Astrocyte (in vitro differentiated cells and primary cell): ENCODE data around the gene SLC4A5. TPM values are rescaled to one million over a fixed set of nuclear protein-coding genes. Genes with fewer than 3 reads are reported as not detected.
A peak's percentile ranks its signal among the peaks of the same experiment; 100 is the strongest.

Experiments used
- DNase-seq: peaks from one replicate; pipeline ENCODE4 v3.0.0-alpha.2; 2010; ENCODE audit warnings: low read depth
- FAIRE-seq: peaks from 2 replicates; lab custom pipeline; 2011; peaks lifted over from hg19 to GRCh38; lab: Jason Lieb, UNC
- H2AFZ ChIP-seq: 2 replicates; pipeline ENCODE4 v1.6.0; 2012; ENCODE audit warnings: low read depth, low read length, inconsistent platforms
- H3K27ac ChIP-seq: 2 replicates; pipeline ENCODE4 v1.5.1; 2011; ENCODE audit warnings: low read depth, low read length, inconsistent platforms
- H3K27me3 ChIP-seq: 2 replicates; pipeline ENCODE4 v1.6.0; 2011; ENCODE audit warnings: low read length, inconsistent platforms; ENCODE audit not compliant: insufficient read depth
- H3K36me3 ChIP-seq: 2 replicates; pipeline ENCODE4 v1.5.1; 2011; ENCODE audit warnings: low read length, inconsistent platforms; ENCODE audit not compliant: insufficient read depth
- H3K4me1 ChIP-seq: 2 replicates; pipeline ENCODE4 v1.5.1; 2011; ENCODE audit warnings: low read length, inconsistent platforms; ENCODE audit not compliant: insufficient read depth
- H3K4me2 ChIP-seq: 2 replicates; pipeline ENCODE4 v1.6.0; 2012; ENCODE audit warnings: low read length, inconsistent platforms
- H3K4me3 ChIP-seq: 2 replicates; pipeline ENCODE4 v1.5.1; 2011; ENCODE audit warnings: low read depth, mild to moderate bottlenecking, low read length, inconsistent platforms; ENCODE audit not compliant: insufficient read depth
- H3K79me2 ChIP-seq: 2 replicates; pipeline ENCODE4 v1.6.0; 2012; ENCODE audit warnings: mild to moderate bottlenecking, low read length, inconsistent platforms; ENCODE audit not compliant: insufficient read depth
- H3K9ac ChIP-seq: 2 replicates; pipeline ENCODE4 v1.6.0; 2012; ENCODE audit warnings: mild to moderate bottlenecking, low read length, inconsistent platforms
- H3K9me3 ChIP-seq: 2 replicates; pipeline ENCODE4 v1.5.1; 2012; ENCODE audit warnings: low read depth, mild to moderate bottlenecking, low read length, inconsistent platforms; ENCODE audit not compliant: insufficient read depth
- H4K20me1 ChIP-seq: 2 replicates; pipeline ENCODE4 v1.6.0; 2012; ENCODE audit warnings: low read length, inconsistent platforms; ENCODE audit not compliant: insufficient read depth
- H3K27ac Mint-ChIP-seq: one replicate; pipeline ENCODE4 v1.8.0; 2021; ENCODE audit warnings: mild to moderate bottlenecking, mixed read lengths; ENCODE audit not compliant: unreplicated experiment
- H3K27me3 Mint-ChIP-seq: one replicate; pipeline ENCODE4 v1.8.0; 2021; ENCODE audit warnings: low read depth, mixed read lengths; ENCODE audit not compliant: unreplicated experiment
- H3K36me3 Mint-ChIP-seq: one replicate; pipeline ENCODE4 v1.8.0; 2021; ENCODE audit warnings: low read depth, mixed read lengths; ENCODE audit not compliant: unreplicated experiment
- H3K4me1 Mint-ChIP-seq: one replicate; pipeline ENCODE4 v1.8.0; 2021; ENCODE audit warnings: low read depth, mixed read lengths; ENCODE audit not compliant: unreplicated experiment
- H3K4me3 Mint-ChIP-seq: one replicate; pipeline ENCODE4 v1.8.0; 2021; ENCODE audit warnings: mild to moderate bottlenecking, moderate library complexity, mixed read lengths; ENCODE audit not compliant: unreplicated experiment
- H3K9me3 Mint-ChIP-seq: one replicate; pipeline ENCODE4 v1.8.0; 2021; ENCODE audit warnings: mild to moderate bottlenecking, mixed read lengths; ENCODE audit not compliant: unreplicated experiment
- CTCF ChIP-seq: IDR thresholded peaks from 2 replicates; pipeline ENCODE4 v1.5.1; 2011; ENCODE audit warnings: low read depth, mild to moderate bottlenecking, inconsistent platforms, low read length, moderate library complexity; ENCODE audit not compliant: insufficient read depth
- EZH2 ChIP-seq: IDR thresholded peaks from 2 replicates; pipeline ENCODE4 v1.6.1; 2012; ENCODE audit warnings: mild to moderate bottlenecking, low read length, inconsistent platforms; ENCODE audit not compliant: insufficient read depth
- total RNA-seq: library from RNA; stranded (reverse); gene quantifications from 2 replicates; pipeline ENCODE4 v1.2.1, GENCODE V29; 2021

The SLC4A5 gene
- total RNA-seq, 1 donor from 2014 or later, result 0.41 TPM

GRCh38 chr2:74179063-74179865 is 164.0 kb downstream of the SLC4A5 start:
- Mint-ChIP-seq H3K4me1 (peaks cover 6% of the 10 kb centered on the region), H3K27me3 (peaks cover 3% of the 10 kb centered on the region), H3K4me3 (peak overlapping the region; percentile 96), H3K36me3 (peaks cover 10% of the 10 kb centered on the region), H3K9me3 (no peaks in the 10 kb centered on the region), H3K27ac (peak overlapping the region; percentile 91)
- no peaks in the 10 kb centered on the region for H3K27me3 ChIP-seq
- peak overlapping the region; percentile 69 for H2AFZ ChIP-seq
- H3K4me2 ChIP-seq, result peak overlapping the region; percentile 86
- peak overlapping the region; percentile 93 for H3K4me3 ChIP-seq
- H3K4me1 ChIP-seq, result peaks cover 2% of the 10 kb centered on the region
- H4K20me1 ChIP-seq, result peaks cover 36% of the 10 kb centered on the region
- no peaks in the 10 kb centered on the region for H3K9me3 ChIP-seq
- DNase-seq (no peak), FAIRE-seq (no peak)
- TF ChIP-seq CTCF (no peak), EZH2 (no peak)
- H3K36me3 ChIP-seq, result no peaks in the 10 kb centered on the region
- H3K27ac ChIP-seq, result no peak overlapping the region
- H3K9ac ChIP-seq, result peak overlapping the region; percentile 94
- H3K79me2 ChIP-seq, result peaks cover 44% of the 10 kb centered on the region

GRCh38 chr2:74178211-74179062 is 164.8 kb downstream of the SLC4A5 start, which contains the start of gene MOB1A:
MOB1A (minus strand) TSS chr2:74178879; CDS start chr2:74178674, 205 bp downstream.
- Histone ChIP-seq H3K79me2 (peaks cover 52% of the 10 kb centered on the region), H2AFZ (peak within 1 kb of the TSS; percentile 69), H3K4me1 (peaks cover 2% of the 10 kb centered on the region), H3K36me3 (no peaks in the 10 kb centered on the region), H3K9me3 (no peaks in the 10 kb centered on the region), H3K27me3 (no peaks in the 10 kb centered on the region), H3K27ac (peak within 1 kb of the TSS; percentile 83), H3K9ac (peak within 1 kb of the TSS; percentile 94), H3K4me3 (peak within 1 kb of the TSS; percentile 93), H4K20me1 (peaks cover 39% of the 10 kb centered on the region), H3K4me2 (peak within 1 kb of the TSS; percentile 86)
- no peaks in the 10 kb centered on the region for H3K27me3 Mint-ChIP-seq
- peaks cover 10% of the 10 kb centered on the region for H3K36me3 Mint-ChIP-seq
- FAIRE-seq (no peak), DNase-seq (peak; percentile 95)
- peak within 1 kb of the TSS; percentile 96 for H3K4me3 Mint-ChIP-seq
- TF ChIP-seq CTCF (no peak), EZH2 (no peak)
- peak within 1 kb of the TSS; percentile 91 for H3K27ac Mint-ChIP-seq
- no peaks in the 10 kb centered on the region for H3K9me3 Mint-ChIP-seq
- H3K4me1 Mint-ChIP-seq, result peaks cover 6% of the 10 kb centered on the region
